HUDEP-2 (cell line): ENCODE measurements around the gene AQP1.

Experiments used
- DNase-seq, 76 experiments: peaks; one replicate each; lab custom pipeline; 2025; ENCODE audit not compliant: unreplicated experiment in 76 of 76; lab: John Stamatoyannopoulos, UW

The AQP1 gene

DNA sequence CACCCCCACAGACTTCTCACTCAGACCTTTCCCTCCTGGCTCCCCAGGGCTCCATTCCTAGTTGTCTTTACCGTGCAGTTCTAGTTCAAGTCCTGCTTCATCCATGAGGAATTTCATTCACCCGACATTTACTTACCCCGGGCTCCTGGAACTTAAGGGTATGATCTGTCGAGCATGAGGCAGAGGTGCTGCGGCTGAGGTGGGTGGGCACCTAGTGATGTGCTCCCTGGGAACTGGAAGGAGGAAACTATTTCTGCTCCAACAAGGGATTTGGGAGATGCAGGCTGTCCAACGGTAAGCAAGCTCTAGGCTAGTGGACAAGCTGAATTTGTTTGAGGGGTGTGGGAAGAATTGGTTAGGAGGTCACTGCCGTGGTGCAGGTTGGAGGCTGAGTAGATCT, 30.2 kb upstream of the AQP1 start:
- DNase-seq, result no peak

DNA sequence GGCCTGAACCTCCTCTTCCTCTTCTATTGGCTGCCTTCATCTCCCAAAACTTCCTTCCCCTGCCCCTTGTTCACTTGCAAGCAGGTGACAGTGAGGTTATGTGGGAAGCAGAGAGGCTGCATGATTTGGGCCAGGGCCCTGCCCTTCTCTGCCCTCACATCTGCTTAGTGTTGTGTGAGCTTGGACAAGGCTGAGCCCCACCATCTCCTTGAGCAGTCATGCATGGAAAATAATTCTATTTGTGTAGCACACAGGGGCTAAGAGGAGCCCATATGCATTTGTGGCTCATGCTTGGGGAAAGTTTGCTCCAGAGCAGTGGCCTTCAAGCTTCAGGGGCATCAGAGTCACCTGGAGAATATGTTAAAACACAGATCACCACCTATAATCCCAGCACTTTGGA, 26.8 kb upstream of the AQP1 start:
- no peak for DNase-seq

DNA sequence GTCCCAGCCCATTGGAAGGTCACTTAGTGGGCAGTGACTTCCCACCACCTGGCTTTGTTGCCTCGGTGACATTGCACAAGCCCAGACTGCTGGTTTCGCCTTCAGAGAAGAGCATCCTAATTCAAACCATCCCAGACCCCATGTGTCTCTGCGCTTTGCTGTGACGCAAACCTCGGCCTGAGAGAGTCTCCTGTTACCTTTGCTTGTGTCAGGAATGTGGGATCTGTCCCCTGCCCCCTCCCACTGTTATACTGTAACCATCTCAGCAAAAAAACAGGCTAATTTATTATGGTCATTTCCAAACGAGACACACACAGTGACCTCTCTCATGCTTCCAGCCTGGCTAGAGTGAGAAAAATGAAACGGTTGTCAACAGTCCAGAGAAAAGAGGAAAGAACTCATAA, 25.0 kb upstream of the AQP1 start:
- DNase-seq, result no peak

DNA sequence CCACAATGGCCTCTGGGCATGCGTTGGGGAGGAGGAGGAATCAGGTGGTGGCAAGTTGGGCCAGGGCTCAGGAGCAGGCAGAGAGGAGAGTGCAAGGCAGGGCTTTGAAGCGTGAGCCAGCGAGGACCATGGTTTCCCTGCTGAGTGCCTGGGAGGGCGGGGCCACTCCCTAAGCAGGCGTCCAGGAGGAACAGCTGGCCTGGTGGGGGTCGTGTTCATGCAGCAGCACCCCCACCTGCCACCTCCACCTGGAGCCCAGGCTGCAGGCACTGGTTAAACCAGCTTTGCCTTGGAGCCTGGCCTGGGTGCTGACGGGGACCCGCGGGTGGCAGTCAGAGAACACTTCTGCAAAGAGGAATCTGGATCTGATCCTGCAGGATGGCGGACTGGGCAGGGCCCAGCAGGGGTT, 24.2 kb upstream of the AQP1 start:
- no peak for DNase-seq

DNA sequence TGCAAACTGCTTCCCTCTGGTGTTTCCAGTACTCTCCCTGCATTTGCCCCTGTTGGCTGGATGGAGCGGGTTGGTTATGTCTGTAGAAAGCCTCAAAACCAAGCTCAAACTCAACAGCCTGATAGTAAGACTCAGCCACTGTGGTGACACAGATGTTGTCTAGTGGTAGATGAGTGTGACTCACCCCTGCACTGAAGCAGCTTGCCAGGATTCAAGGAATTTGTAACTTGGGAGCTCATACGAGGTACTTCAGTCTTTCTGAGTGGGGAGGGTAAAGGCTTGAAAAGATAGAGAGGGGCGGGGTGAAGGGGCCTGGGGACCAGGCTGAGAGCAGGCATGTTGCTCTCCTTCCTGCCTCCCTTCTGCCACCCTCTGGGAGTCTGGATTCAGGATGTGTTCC, 22.9 kb upstream of the AQP1 start:
- no peak for DNase-seq

- no peak for DNase-seq
These were observed 21.4 kb upstream of the AQP1 start for GRCh38 chr7:30890226-30890625.

DNA sequence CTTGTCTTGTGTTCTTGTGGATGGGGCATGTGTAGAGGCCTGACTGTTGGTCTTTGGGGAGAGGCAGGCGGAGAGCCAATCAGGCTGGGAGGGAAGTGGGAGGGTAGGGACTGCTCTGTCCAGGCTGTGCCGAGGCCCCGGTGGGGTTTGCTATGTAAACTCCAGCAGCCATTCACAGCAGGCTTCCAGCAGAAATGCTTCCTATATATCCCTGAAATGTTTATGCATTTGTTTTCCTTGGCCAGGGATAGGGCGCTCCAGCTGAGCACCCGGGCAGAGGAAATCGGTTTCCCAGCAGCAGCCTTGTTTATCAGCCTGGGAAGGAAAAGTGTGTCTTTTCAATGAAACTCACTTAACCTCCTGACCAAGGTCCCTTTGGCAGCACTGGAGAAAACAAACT, 18.3 kb upstream of the AQP1 start:
- DNase-seq, result no peak

DNA sequence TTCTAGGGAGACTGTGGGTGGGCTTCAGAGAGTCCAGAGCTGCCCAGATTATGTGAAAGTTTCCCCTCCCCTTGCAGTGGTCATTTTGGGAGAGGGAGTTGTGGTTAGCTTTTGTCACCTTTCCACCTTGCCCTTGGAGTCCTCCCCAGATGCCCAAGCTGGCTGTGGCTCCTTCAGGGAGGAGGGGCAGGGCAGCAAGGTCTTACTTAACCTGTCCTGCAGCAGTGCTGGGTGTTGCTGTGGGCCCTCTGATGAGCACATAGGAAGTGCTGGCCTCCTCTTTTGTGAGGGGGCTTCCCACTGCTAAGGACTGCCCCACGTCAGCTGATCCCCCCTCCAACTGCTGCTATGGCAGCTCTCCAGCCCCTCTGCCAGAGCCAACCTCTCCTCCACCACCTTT, 17.6 kb upstream of the AQP1 start:
- no peak for DNase-seq

- DNase-seq, result peak in 27 of 76 experiments; percentile 12 to 51 (median 27)
These were observed 16.6 kb upstream of the AQP1 start for GRCh38 chr7:30894866-30895605.

- no peak for DNase-seq
These were observed 15.6 kb upstream of the AQP1 start for GRCh38 chr7:30896036-30896435.

DNA sequence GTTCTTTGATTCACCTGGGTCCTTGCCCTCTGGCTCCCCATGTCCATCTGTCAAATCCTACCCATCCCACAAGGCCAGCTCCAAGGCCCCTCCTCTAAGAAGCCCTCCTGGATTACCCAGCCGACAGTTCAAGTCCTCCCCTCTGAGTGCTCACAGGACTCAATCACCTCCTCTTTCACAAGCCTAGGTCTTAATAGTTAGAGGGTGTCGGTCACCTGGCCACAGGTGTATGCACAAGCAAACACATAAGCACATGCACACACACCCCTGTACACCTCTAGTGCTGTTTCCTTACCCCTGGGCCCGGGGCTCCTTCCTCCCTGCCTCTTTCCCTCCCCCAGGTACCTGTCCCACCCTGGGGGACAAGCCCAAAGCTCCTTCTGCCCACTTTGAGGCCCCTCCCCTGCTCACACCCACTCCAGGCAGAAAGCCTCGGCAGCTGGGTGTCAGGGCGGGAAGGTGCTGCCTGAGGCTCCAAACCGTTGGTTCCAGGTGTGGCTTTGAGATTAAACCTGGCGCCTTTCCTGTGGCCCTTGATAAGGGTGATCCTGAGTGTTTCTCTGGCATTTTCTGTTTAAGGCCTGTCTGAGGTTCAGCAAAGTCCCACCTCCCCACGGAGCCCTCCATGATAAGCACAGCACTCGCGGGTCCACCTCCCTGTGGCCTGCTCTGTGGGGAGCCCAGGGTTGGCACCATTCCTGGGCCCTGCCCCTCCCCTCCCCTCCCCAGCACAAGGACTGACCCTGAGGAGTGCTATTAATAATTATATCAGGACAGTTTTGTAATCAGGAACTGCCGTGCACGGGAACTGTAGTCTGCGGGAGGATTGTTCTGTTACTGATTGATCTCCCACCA, 14.6 kb upstream of the AQP1 start:
- peak in 74 of 76 experiments; percentile 37 to 94 (median 75) for DNase-seq

DNA sequence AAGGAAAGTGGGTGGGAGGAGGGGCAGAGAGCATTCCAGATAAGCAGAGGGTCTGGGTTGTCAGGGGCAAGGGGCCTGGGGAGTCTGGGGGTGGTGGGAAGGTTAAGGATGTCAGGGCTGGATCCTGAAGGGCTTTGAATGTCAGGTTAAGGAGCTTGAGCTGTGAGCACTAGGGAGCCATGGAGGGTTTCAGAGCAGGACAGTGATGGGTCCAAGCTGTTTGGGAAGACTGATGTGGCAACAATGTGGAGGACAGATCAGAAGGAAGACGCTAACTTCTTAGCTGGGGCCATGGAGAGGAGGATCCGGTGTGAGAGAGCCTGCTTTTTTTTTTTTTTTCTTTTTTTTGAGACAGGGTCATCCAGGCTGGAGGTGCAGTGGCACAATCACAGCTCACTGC, 13.9 kb upstream of the AQP1 start:
- no peak for DNase-seq

DNA sequence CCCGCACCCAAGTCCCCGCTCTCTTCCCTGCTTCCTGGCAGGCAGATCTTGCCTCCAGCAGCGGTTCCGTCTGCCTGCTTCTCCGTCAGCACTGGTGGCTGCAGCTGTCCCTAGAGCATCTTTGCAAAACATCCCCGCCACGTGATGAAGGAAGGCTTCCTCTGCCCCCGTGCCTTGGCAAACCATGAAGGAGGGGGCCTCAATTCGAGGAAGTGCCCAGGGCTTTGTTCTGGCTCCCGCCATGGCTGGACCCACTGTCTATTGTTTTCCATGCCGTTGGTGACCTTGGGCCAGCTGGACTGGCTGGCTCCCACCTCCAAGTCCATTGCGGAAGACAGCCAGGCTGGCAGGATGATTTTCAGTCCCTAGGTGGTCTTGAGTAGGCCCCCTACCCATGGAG, 13.2 kb upstream of the AQP1 start:
- DNase-seq, result no peak

GRCh38 chr7:30899066-30899465, 12.6 kb upstream of the AQP1 start:
- DNase-seq, result no peak

- no peak for DNase-seq
These were observed 12.0 kb upstream of the AQP1 start for GRCh38 chr7:30899630-30900029.

- no peak for DNase-seq
These were observed 11.6 kb upstream of the AQP1 start for GRCh38 chr7:30900053-30900452.

- no peak for DNase-seq
These were observed 10.8 kb upstream of the AQP1 start for GRCh38 chr7:30900803-30901362.

GRCh38 chr7:30901856-30902255, 9.8 kb upstream of the AQP1 start:
- peak in 6 of 76 experiments; percentile 4 to 22 (median 10) for DNase-seq

GRCh38 chr7:30902466-30902865, 9.2 kb upstream of the AQP1 start:
- DNase-seq, result no peak

DNA sequence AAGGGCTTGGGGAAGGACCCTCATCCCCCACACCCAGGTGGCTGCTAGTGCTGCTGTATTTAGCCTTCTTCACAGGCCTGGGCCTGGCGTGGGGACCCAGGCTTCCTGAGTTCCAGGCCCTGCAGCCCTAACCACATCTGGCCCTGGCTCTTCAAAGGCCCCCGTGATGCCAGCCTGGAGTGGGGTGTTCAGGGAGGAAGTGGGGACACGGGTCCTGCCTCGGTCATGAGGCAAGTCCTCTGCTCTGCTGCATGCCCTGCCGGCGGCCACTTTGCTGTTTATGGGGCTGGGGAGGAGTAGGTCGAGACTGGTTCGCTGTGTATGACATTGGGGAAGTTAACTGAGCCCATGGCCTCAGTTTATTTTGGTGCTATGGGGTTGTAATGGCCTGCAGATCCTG, 8.5 kb upstream of the AQP1 start:
- peak in 1 of 76 experiments; percentile 7 for DNase-seq

DNA sequence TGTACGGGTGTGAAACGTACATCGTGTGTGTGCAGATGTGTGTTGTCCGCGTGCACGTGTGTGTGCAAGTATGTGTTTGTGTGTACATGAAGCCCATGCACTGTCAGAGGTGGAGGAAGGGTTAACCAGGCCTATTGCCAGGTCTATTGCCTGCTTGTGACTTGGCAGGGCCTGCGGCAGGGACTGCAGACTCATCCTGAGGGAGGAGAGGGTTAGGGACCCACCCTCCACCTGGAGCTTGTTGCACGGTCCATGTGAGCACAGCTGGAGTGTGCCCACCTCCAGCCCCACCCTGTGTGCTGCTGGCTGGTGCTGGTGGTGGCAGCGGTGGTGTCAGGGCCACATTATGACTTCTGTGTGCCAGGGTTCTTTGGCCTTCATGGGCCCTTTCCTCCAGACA, 7.1 kb upstream of the AQP1 start:
- peak in 45 of 76 experiments; percentile 5 to 62 (median 26) for DNase-seq
